OCI-LY7 (cell line): ENCODE results near the gene HLF. TPM values are rescaled to one million over a fixed set of nuclear protein-coding genes. Genes with fewer than 3 reads are reported as not detected.

ENCODE experiments used
- BruUV-seq: library from RNA; stranded (reverse); fragments of 400-500 nt; replicated peaks from 2 replicates; lab custom pipeline; 2021; lab: Mats Ljungman, UMichigan
- CTCF ChIA-PET: fragments of 300-600 bp; sonication (Branson Sonifier 250); formaldehyde crosslinking; loops from one replicate; lab custom pipeline; 2022; ENCODE audit warnings: antibody characterized with exemption; ENCODE audit not compliant: unreplicated experiment; lab: Charles Lee
- POLR2A ChIA-PET: fragments of 300-600 bp; sonication (Branson Sonifier 250); formaldehyde crosslinking; loops from one replicate; lab custom pipeline; 2022; ENCODE audit warnings: antibody characterized with exemption; lab: Charles Lee
- DNase-seq: peaks from one replicate; pipeline ENCODE4 v3.0.0-alpha.2; 2015; ENCODE audit warnings: low spot score
- H2AFZ ChIP-seq: fragments of 200-600 bp; sonication (generic), shearing (Covaris generic); 2 replicates; pipeline ENCODE4 v1.6.1; 2014; ENCODE audit warnings: mild to moderate bottlenecking, antibody characterized with exemption, low read length, moderate library complexity
- H3K27ac ChIP-seq: fragments of 200-600 bp; sonication (generic); 2 replicates; pipeline ENCODE4 v1.5.1; 2014; ENCODE audit warnings: mixed run types, low read depth, mild to moderate bottlenecking, moderate library complexity, low read length, inconsistent platforms; ENCODE audit not compliant: poor library complexity, severe bottlenecking
- H3K36me3 ChIP-seq: fragments of 200-600 bp; sonication (generic); 2 replicates; pipeline ENCODE4 v1.6.1; 2014; ENCODE audit warnings: mild to moderate bottlenecking, antibody characterized with exemption, low read length, moderate library complexity, mixed read lengths; ENCODE audit not compliant: insufficient read depth
- H3K4me1 ChIP-seq: fragments of 200-600 bp; sonication (generic); 2 replicates; pipeline ENCODE4 v1.5.1; 2014; ENCODE audit warnings: mild to moderate bottlenecking, low read length; ENCODE audit not compliant: insufficient read depth, poor library complexity, severe bottlenecking
- H3K4me2 ChIP-seq: fragments of 200-600 bp; sonication (generic); 2 replicates; pipeline ENCODE4 v1.6.1; 2014; ENCODE audit warnings: mild to moderate bottlenecking, low read length
- H3K4me3 ChIP-seq: fragments of 200-600 bp; sonication (generic); 2 replicates; pipeline ENCODE4 v1.5.1; 2014; ENCODE audit warnings: mild to moderate bottlenecking, low read depth, low read length; ENCODE audit not compliant: poor library complexity, severe bottlenecking
- H3K79me2 ChIP-seq: fragments of 200-600 bp; sonication (generic); 2 replicates; pipeline ENCODE4 v1.6.1; 2016; ENCODE audit warnings: low read depth, mild to moderate bottlenecking, low read length, moderate library complexity, mixed read lengths; ENCODE audit not compliant: insufficient read depth
- H3K9me2 ChIP-seq: fragments of 200-600 bp; sonication (generic); 2 replicates; pipeline ENCODE4 v1.6.1; 2016; ENCODE audit warnings: mild to moderate bottlenecking, low read length, mixed read lengths; ENCODE audit not compliant: insufficient read depth
- H3K9me3 ChIP-seq: fragments of 200-600 bp; sonication (generic); 2 replicates; pipeline ENCODE4 v1.6.1; 2014; ENCODE audit warnings: mild to moderate bottlenecking, mixed run types, low read length, mixed read lengths
- H4K20me1 ChIP-seq: fragments of 200-600 bp; sonication (generic); 2 replicates; pipeline ENCODE4 v1.6.1; 2014; ENCODE audit warnings: mild to moderate bottlenecking, antibody characterized with exemption, low read length, moderate library complexity, mixed read lengths; ENCODE audit not compliant: insufficient read depth
- EZH2phosphoT487 ChIP-seq: fragments of 200-600 bp; sonication (generic); IDR thresholded peaks from 2 replicates; pipeline ENCODE4 v1.6.1; 2018; ENCODE audit warnings: low read depth, borderline replicate concordance, mild to moderate bottlenecking, mixed run types, antibody characterized with exemption, low read length, moderate library complexity, mixed read lengths
- intact Hi-C: fragments of 100-400 bp; cut with micrococcal nuclease; formaldehyde crosslinking; loops from one replicate; pipeline ENCODE4 v1.10.0; 2022; ENCODE audit not compliant: unreplicated experiment
- total RNA-seq, 2 experiments: library from RNA; depleted of rRNA in 1 of 2; stranded (reverse); fragments of >200 nt in 1 of 2; shearing (Covaris generic) in 1 of 2; gene quantifications; 2 replicates each; pipeline ENCODE4 v1.2.3, GENCODE V29; 2014 to 2022
- TF ChIP-seq, protein P1 (sequence below): fragments of 200-600 bp; sonication (generic); conservative IDR thresholded peaks from 2 replicates; pipeline ENCODE4 v1.5.1; 2014; ENCODE audit warnings: mild to moderate bottlenecking, antibody characterized with exemption, low read length, moderate library complexity, mixed read lengths

Gene HLF
- total RNA-seq, 2 experiments from 2014 or later: 0.13 TPM; not detected in 1

- BruUV-seq: no TSS peak
- no peak overlapping the region for H3K27ac ChIP-seq
These were observed 20.2 kb downstream of the HLF start for GRCh38 chr17:55284944-55285339.

GRCh38 chr17:55285340-55286301 is 20.9 kb downstream of the HLF start:
- Histone ChIP-seq H3K9me3 (no peaks in the 10 kb centered on the region), H4K20me1 (no peaks in the 10 kb centered on the region), H3K4me2 (no peak overlapping the region), H3K27ac (no peak overlapping the region), H3K36me3 (no peaks in the 10 kb centered on the region), H3K4me1 (peaks cover 4% of the 10 kb centered on the region), H3K4me3 (no peak overlapping the region), H3K79me2 (no peaks in the 10 kb centered on the region), H2AFZ (no peak overlapping the region), H3K9me2 (no peaks in the 10 kb centered on the region)
- ChIA-PET POLR2A (interaction anchor here (0.8 kb wide), 1 partner anchor 312 kb away, joined by 3 read pairs; no protein-coding TSS in a partner anchor), CTCF (no interaction called here)
- no peak for DNase-seq
- TF ChIP-seq, protein P1, sequence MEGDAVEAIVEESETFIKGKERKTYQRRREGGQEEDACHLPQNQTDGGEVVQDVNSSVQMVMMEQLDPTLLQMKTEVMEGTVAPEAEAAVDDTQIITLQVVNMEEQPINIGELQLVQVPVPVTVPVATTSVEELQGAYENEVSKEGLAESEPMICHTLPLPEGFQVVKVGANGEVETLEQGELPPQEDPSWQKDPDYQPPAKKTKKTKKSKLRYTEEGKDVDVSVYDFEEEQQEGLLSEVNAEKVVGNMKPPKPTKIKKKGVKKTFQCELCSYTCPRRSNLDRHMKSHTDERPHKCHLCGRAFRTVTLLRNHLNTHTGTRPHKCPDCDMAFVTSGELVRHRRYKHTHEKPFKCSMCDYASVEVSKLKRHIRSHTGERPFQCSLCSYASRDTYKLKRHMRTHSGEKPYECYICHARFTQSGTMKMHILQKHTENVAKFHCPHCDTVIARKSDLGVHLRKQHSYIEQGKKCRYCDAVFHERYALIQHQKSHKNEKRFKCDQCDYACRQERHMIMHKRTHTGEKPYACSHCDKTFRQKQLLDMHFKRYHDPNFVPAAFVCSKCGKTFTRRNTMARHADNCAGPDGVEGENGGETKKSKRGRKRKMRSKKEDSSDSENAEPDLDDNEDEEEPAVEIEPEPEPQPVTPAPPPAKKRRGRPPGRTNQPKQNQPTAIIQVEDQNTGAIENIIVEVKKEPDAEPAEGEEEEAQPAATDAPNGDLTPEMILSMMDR: no peak
- no peak for TF ChIP-seq EZH2phosphoT487
- BruUV-seq: no TSS peak
- intact Hi-C loops: no loop called here

More at GRCh38 chr17:55284944-55285339, 20.2 kb downstream of the HLF start:
- Histone ChIP-seq H3K4me1 (peaks cover 4% of the 10 kb centered on the region), H2AFZ (0 out of 2 replicates have a peak overlapping the region, but pooled peaks have one; percentile 41), H4K20me1 (no peaks in the 10 kb centered on the region), H3K79me2 (no peaks in the 10 kb centered on the region), H3K9me3 (no peaks in the 10 kb centered on the region), H3K4me2 (no peak overlapping the region), H3K36me3 (no peaks in the 10 kb centered on the region), H3K4me3 (no peak overlapping the region), H3K9me2 (no peaks in the 10 kb centered on the region)
- no peak for DNase-seq
- CTCF ChIA-PET: no interaction called here
- intact Hi-C loops: no loop called here
- POLR2A ChIA-PET: no interaction called here
- TF ChIP-seq EZH2phosphoT487: no peak
- TF ChIP-seq, protein P1: no peak
